CD4-positive, alpha-beta T cell (primary cell): ENCODE results near the gene SMC4. TPM values are rescaled to one million over a fixed set of nuclear protein-coding genes. Genes with fewer than 3 reads are reported as not detected.
"Not testable (repeated sequence)": the region's sequence is repeated elsewhere in the genome, so short reads cannot be mapped to it uniquely, and the experiment has no call there.

Experiments used
- ATAC-seq: fragments of 200-7000 bp; cut with Tn5 transposase; one replicate; pipeline ENCODE4 v1.10.0; 2022; ENCODE audit warnings: mild to moderate bottlenecking; ENCODE audit not compliant: poor library complexity
- CTCF ChIA-PET: fragments of 350-600 bp; sonication (Branson Sonifier 250); formaldehyde crosslinking; loops from one replicate; lab custom pipeline; 2021; ENCODE audit warnings: antibody characterized with exemption, inconsistent platforms; lab: Charles Lee
- POLR2A ChIA-PET: fragments of 350-600 bp; sonication (Branson Sonifier 250); formaldehyde crosslinking; loops from one replicate; lab custom pipeline; 2021; ENCODE audit warnings: antibody characterized with exemption, inconsistent platforms; lab: Charles Lee
- DNase-seq, 14 experiments: peaks; one replicate each; pipeline ENCODE4 v3.0.0-alpha.2; 2013 to 2020; ENCODE audit warnings: mixed read lengths in 2 of 14
- H3K27ac ChIP-seq, 2 donors: one replicate each; pipeline versions ENCODE4 v1.5.1 to v1.7.0; 2013; ENCODE audit warnings: low read length in 2 of 2, low read depth in 1 of 2, mild to moderate bottlenecking in 1 of 2
- H3K27me3 ChIP-seq, 2 experiments: 1 replicate in 1 of 2; 2 replicates in 1 of 2; pipeline versions ENCODE4 v1.6.1 to v1.7.0; 2013; ENCODE audit warnings: low read length in 2 of 2, control low read depth in 1 of 2, mild to moderate bottlenecking in 1 of 2, moderate library complexity in 1 of 2; ENCODE audit not compliant: insufficient read depth in 2 of 2, control insufficient read depth in 1 of 2
- H3K36me3 ChIP-seq: one replicate; pipeline ENCODE4 v1.6.1; 2013; ENCODE audit warnings: low read length, control low read depth; ENCODE audit not compliant: insufficient read depth
- H3K4me1 ChIP-seq: one replicate; pipeline ENCODE4 v1.6.1; 2013; ENCODE audit warnings: low read length, control low read depth; ENCODE audit not compliant: insufficient read depth
- H3K4me3 ChIP-seq: one replicate; pipeline ENCODE4 v1.5.1; 2013; ENCODE audit warnings: mild to moderate bottlenecking, low read length, moderate library complexity
- H3K9me3 ChIP-seq, 2 experiments: 1 replicate in 1 of 2; 2 replicates in 1 of 2; pipeline versions ENCODE4 v1.6.1 to v1.7.0; 2013; ENCODE audit warnings: low read length in 2 of 2, mild to moderate bottlenecking in 2 of 2, control low read depth in 1 of 2, moderate library complexity in 1 of 2; ENCODE audit not compliant: control insufficient read depth in 1 of 2, insufficient read depth in 1 of 2
- H3K27ac Mint-ChIP-seq: one replicate; pipeline ENCODE4 v1.8.0; 2020; ENCODE audit warnings: mixed read lengths
- H3K27me3 Mint-ChIP-seq: one replicate; pipeline ENCODE4 v1.8.0; 2021; ENCODE audit warnings: mixed read lengths
- H3K36me3 Mint-ChIP-seq: one replicate; pipeline ENCODE4 v1.8.0; 2021; ENCODE audit warnings: low read depth, mixed read lengths
- H3K4me1 Mint-ChIP-seq: one replicate; pipeline ENCODE4 v1.8.0; 2021; ENCODE audit warnings: low read depth, mixed read lengths
- H3K4me3 Mint-ChIP-seq: one replicate; pipeline ENCODE4 v1.8.0; 2020; ENCODE audit warnings: mild to moderate bottlenecking, mixed read lengths
- H3K9me3 Mint-ChIP-seq: one replicate; pipeline ENCODE4 v1.8.0; 2020; ENCODE audit warnings: mixed read lengths
- intact Hi-C, 2 experiments: fragments of 100-400 bp; cut with DNase I in 1 of 2; cut with micrococcal nuclease in 1 of 2; formaldehyde crosslinking; loops; one replicate each; pipeline versions ENCODE4 v1.15.1 to v1.9.0; 2023 to 2025; cut with DNase I, micrococcal nuclease
- total RNA-seq, 174 experiments: library from RNA in 2 of 174; stranded (reverse) in 2 of 174; gene quantifications; one replicate each; pipeline ENCODE4 v1.2.3 and lab custom pipeline; 2021 to 2026
- TF ChIP-seq, protein P1 (sequence below): fragments of 200-600 bp; IDR thresholded peaks from one replicate; pipeline ENCODE4 v1.8.0; 2022; ENCODE audit warnings: antibody characterized with exemption, mild to moderate bottlenecking

SMC4 gene
- total RNA-seq, 2 experiments from 2014 or later: 52.3 to 58.8 TPM

DNA sequence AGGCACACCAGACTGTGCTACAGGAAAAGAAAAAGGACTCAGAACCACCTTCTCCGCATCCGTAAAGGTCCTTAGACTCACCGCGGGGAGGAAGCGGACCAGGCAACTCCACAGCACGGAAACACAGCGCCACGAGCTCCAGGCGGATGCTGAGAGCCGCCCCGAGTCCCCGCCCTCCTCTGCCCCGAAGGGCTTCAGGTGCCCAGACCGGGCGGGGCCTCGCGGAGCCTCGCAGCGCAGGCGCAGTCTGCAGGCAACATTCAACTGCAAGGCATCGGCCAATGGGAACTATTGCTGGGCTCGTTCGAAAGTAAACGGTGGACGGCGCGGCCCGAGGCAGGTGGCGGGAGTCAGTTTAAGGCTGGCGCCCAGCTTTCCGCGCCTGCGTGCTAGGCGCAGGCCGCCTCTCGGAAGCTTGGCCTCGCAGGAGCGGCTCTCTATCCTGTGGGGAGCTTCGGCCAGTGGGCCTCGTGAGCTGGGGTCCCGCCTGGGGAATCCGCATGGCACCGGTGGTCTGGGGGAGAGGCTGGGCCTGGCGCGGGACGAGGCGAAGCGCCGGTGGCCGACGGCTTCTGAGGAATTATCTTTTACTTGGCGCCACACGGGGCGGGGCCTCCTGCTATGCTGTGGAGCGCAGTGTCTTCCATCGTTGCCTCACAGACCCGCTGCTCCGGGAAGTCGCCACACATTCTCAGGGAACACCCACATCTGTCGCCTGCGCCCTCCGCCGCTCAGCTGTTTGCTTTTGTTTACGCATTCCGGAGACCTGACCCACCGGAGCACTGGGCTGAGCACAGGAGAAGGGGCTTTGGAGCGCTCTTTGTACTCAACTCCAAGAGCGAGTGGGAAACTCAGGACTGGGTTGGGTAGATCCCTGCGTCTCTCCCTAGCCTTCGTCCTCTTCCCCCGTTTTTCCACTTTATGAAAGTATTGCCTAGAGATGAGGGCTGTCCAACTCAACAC, 50.5 kb downstream of the SMC4 start, which contains the start of gene TRIM59:
Gene TRIM59 (minus strand): TSS at position 151 of the 963 bp plus-strand sequence. CDS start 10,603 bp downstream, outside the sequence.
- no peaks in the 10 kb centered on the region for H3K9me3 Mint-ChIP-seq
- H3K4me3 Mint-ChIP-seq: peak within 1 kb of the TSS; percentile 95

DNA sequence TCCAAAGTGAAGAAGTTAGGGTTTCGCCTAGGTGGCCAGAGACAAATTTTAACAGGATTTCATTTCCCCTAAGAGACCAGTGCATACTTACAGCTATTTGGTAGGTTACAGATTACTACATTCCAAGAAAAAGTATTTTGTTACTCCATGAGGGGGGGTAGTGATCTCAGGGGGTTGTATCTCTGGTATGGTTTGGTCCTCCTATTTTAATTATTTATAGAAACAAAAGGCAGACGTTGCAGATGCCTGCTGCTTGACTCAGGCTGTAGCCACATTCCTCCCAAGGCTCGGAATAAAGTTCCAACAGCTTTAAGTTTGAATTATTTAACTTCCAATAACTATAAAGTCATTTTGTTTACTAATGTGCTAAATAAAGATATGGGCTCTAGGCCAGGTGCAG, 51.4 kb downstream of the SMC4 start:
- DNase-seq (no peak), ATAC-seq (no peak)
- H3K27me3 Mint-ChIP-seq: no peaks in the 10 kb centered on the region
- intact Hi-C loops: loop anchor here in 1 of 2 experiments (2.0 to 5.0 kb wide), 2 partner anchors 116 to 306 kb away; partner anchors contain the start of gene PPM1L
- H3K4me1 ChIP-seq: peaks cover 19% of the 10 kb centered on the region
- H3K27me3 ChIP-seq: no peaks in the 10 kb centered on the region
- H3K27ac ChIP-seq: no peak overlapping the region
- H3K27ac Mint-ChIP-seq: peak overlapping the region; percentile 95
- peaks cover 0 to 6% of the 10 kb centered on the region in 2 experiments for H3K9me3 ChIP-seq
- peak overlapping the region; percentile 95 for H3K4me3 Mint-ChIP-seq
- peaks cover 10% of the 10 kb centered on the region for H3K36me3 Mint-ChIP-seq
- ChIA-PET CTCF (no interaction called here), POLR2A (interaction anchor here (0.6 to 2.6 kb wide), 2 partner anchors 114 to 307 kb away, joined by 3 to 21 read pairs; partner anchors contain the start of gene KPNA4)
- H3K36me3 ChIP-seq: no peaks in the 10 kb centered on the region
- H3K4me1 Mint-ChIP-seq: peaks cover 36% of the 10 kb centered on the region
- no peak overlapping the region for H3K4me3 ChIP-seq
- H3K9me3 Mint-ChIP-seq: no peaks in the 10 kb centered on the region
- TF ChIP-seq, protein P1, sequence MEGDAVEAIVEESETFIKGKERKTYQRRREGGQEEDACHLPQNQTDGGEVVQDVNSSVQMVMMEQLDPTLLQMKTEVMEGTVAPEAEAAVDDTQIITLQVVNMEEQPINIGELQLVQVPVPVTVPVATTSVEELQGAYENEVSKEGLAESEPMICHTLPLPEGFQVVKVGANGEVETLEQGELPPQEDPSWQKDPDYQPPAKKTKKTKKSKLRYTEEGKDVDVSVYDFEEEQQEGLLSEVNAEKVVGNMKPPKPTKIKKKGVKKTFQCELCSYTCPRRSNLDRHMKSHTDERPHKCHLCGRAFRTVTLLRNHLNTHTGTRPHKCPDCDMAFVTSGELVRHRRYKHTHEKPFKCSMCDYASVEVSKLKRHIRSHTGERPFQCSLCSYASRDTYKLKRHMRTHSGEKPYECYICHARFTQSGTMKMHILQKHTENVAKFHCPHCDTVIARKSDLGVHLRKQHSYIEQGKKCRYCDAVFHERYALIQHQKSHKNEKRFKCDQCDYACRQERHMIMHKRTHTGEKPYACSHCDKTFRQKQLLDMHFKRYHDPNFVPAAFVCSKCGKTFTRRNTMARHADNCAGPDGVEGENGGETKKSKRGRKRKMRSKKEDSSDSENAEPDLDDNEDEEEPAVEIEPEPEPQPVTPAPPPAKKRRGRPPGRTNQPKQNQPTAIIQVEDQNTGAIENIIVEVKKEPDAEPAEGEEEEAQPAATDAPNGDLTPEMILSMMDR: no peak

More for the DNA sequence above, 50.5 kb downstream of the SMC4 start, which contains the start of gene TRIM59:
- DNase-seq (peak; percentile 91 to 99 (median 96)), ATAC-seq (peak; percentile 97)
- TF ChIP-seq, protein P1: no peak
- Mint-ChIP-seq H3K36me3 (peaks cover 10% of the 10 kb centered on the region), H3K4me1 (peaks cover 38% of the 10 kb centered on the region), H3K27me3 (no peaks in the 10 kb centered on the region), H3K27ac (peak within 1 kb of the TSS; percentile 95)
- Histone ChIP-seq H3K9me3 (peaks cover 0 to 6% of the 10 kb centered on the region in 2 experiments), H3K4me1 (peaks cover 22% of the 10 kb centered on the region), H3K27me3 (no peaks in the 10 kb centered on the region), H3K27ac (peak within 1 kb of the TSS; percentile 74 to 84), H3K36me3 (no peaks in the 10 kb centered on the region), H3K4me3 (peak within 1 kb of the TSS; percentile 81)
- intact Hi-C loops: loop anchor here (2.0 to 5.0 kb wide), 5 partner anchors 49 to 307 kb away; partner anchors contain the start of genes IFT80 (in 1 of the 2), KPNA4 (in 1 of the 2), PPM1L (in 1 of the 2) and SMC4 (in 1 of the 2)
- ChIA-PET POLR2A (interaction anchor here (0.6 to 2.6 kb wide), 22 partner anchors 8 to 771 kb away, joined by 3 to 29 read pairs (median 4); partner anchors contain the start of genes IFT80, IL12A, KPNA4 and NMD3), CTCF (interaction anchor here (1.0 to 1.6 kb wide), 3 partner anchors 22 to 52 kb away, joined by 3 read pairs; no protein-coding TSS in a partner anchor)

DNA sequence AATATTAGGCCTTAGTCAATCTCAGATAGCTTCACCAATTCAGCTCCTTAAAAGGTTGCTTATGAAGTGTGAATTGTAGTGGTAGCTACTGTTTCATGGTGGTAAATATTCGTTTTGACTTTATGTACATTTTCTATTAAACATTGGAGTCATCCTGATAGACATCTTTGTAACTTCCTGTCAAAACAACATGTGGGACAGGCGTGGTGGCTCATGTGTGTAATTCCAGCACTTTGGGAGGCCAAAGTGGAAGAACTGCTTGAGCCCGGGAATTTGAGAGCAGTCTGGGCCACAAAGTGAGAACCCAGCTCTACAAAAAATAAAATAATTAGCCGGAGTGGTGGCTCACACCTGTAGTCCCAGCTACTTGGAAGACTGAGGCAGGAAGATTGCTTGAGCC, 52.2 kb downstream of the SMC4 start:
- Mint-ChIP-seq H3K4me3 (no peak overlapping the region), H3K36me3 (peaks cover 5% of the 10 kb centered on the region), H3K4me1 (peaks cover 29% of the 10 kb centered on the region), H3K9me3 (no peaks in the 10 kb centered on the region), H3K27me3 (no peaks in the 10 kb centered on the region), H3K27ac (no peak overlapping the region)
- H3K4me1 ChIP-seq: peaks cover 16% of the 10 kb centered on the region
- intact Hi-C loops: loop anchor here in 1 of 2 experiments (2.0 to 5.0 kb wide), 2 partner anchors 115 to 306 kb away; partner anchors contain the start of gene PPM1L
- H3K36me3 ChIP-seq: no peaks in the 10 kb centered on the region
- TF ChIP-seq, protein P1: no peak
- H3K27ac ChIP-seq: no peak overlapping the region
- H3K27me3 ChIP-seq: no peaks in the 10 kb centered on the region
- no peak overlapping the region for H3K4me3 ChIP-seq
- DNase-seq: no peak
- peaks cover 0 to 6% of the 10 kb centered on the region in 2 experiments for H3K9me3 ChIP-seq
- CTCF ChIA-PET: no interaction called here
- POLR2A ChIA-PET: no interaction called here
- ATAC-seq: no peak

DNA sequence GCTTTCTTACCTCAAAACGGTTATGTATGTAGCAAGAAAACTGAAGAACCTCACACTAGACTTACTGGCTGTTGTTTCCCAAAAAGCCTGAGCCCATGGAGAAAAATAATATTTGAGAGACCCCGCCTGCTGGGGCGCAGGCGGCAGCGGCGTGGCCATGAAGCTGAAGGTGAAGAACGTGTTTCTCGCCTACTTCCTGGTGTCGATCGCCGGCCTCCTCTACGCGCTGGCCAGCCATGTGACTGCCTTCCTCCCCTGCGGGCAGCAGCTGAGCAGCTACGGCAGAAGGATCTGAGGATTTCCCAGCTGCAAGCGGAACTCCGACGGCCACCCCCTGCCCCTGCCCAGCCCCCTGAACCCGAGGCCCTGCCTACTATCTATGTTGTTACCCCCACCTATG, 52.8 kb downstream of the SMC4 start:
- H3K27ac ChIP-seq, H3K9me3 Mint-ChIP-seq, CTCF ChIA-PET, POLR2A ChIA-PET, H3K4me3 Mint-ChIP-seq, H3K27me3 ChIP-seq, DNase-seq, H3K27ac Mint-ChIP-seq, H3K27me3 Mint-ChIP-seq, H3K36me3 Mint-ChIP-seq, H3K4me3 ChIP-seq, H3K36me3 ChIP-seq, ATAC-seq, H3K9me3 ChIP-seq: not testable (repeated sequence)
- H3K4me1 ChIP-seq: peaks cover 13% of the 10 kb centered on the region
- peaks cover 25% of the 10 kb centered on the region for H3K4me1 Mint-ChIP-seq
- intact Hi-C loops: loop anchor here in 1 of 2 experiments (5.0 kb wide), 1 partner anchor 305 kb away; the partner anchor contains the start of gene PPM1L
